ENCODE data around the gene WWOX. TPM values are rescaled to one million over a fixed set of nuclear protein-coding genes. Genes with fewer than 3 reads are reported as not detected.
"Not testable (repeated sequence)": the region's sequence is repeated elsewhere in the genome, so short reads cannot be mapped to it uniquely, and the experiment has no call there.

WWOX gene
- total RNA-seq, result 10 to 100 TPM; 26.7 to 61.5 TPM
- 1 to 10 TPM; 5.4 to 10.0 TPM for polyA plus RNA-seq
- long read RNA-seq, donor 1, partial matches to known transcripts, result 41 of 42 reads
- long read RNA-seq, donor 1, other reads (novel, unspliced or antisense), result 0 of 42 reads
- long read RNA-seq, donor 2, partial matches to known transcripts, result 11 of 12 reads
- long read RNA-seq, donor 2, other reads (novel, unspliced or antisense), result 0 of 12 reads
- long read RNA-seq, donor 3, partial matches to known transcripts, result 12 of 16 reads
- long read RNA-seq, donor 3, other reads (novel, unspliced or antisense), result 0 of 16 reads
- long read RNA-seq, donor 4, partial matches to known transcripts, result 17 of 19 reads
- long read RNA-seq, donor 4, other reads (novel, unspliced or antisense), result 0 of 19 reads
- long read RNA-seq, donor 5, partial matches to known transcripts, result 0 of 1 reads
- long read RNA-seq, donor 5, other reads (novel, unspliced or antisense), result 0 of 1 reads

DNA sequence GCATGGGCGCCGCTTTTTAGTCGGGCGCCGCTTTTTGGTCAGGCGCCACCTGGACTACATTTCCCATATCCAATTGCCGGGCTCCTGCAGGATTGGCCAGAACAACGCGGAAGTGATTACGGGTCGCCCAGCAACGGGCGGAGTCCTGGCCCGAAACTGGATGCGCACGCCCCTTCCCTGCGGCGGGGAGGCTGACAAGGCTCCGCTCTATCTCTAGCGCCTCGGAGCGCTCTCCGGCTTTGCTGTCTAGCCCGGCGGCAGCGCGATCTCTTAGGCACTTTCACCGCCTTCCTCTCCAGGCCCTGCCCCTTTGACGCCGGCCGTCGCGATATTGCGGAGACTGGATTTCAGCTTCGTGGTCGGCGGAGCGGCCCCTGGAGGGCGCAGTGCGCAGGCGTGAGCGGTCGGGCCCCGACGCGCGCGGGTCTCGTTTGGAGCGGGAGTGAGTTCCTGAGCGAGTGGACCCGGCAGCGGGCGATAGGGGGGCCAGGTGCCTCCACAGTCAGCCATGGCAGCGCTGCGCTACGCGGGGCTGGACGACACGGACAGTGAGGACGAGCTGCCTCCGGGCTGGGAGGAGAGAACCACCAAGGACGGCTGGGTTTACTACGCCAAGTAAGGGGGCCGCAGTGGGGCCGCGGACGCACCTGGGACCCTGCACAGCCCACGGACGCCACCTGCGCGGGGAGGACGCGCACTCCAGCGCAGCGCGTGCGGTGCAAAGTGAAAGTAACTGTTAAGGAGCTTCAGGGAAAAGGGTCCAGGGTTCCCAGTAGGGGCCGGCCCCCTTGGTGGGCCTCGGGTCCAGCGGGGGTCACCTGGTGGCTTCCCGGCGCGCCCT is at the start of gene WWOX:
TSS of gene WWOX (plus strand) at position 384 of the 841 bp plus-strand sequence.
- H3K4me1 ChIP-seq (ENCODE audit: control insufficient read depth in 5 of 5, insufficient read depth in 5 of 5, low read length in 5 of 5), result peaks cover 3 to 14% (median 6%) of the 10 kb centered on the region in 5 donors
- 0 to 1% methylated on average over 81 to 84 of the region's 84 CpGs for WGBS, 2 donors
- peak; percentile 99 to 100 (median 99) for DNase-seq
- ATAC-seq (ENCODE audit: insufficient read depth, low FRiP score), result peak; percentile 97
- peaks cover 0 to 2% (median under 1%) of the 10 kb centered on the region in 4 donors for H3K36me3 ChIP-seq (ENCODE audit: control insufficient read depth in 4 of 4, insufficient read depth in 4 of 4, low read length in 4 of 4)
- H3K27ac ChIP-seq (ENCODE audit: low read depth in 1 of 2, low read length in 1 of 2), result peak within 1 kb of the TSS; percentile 74 to 95
- TF ChIP-seq, protein P1, sequence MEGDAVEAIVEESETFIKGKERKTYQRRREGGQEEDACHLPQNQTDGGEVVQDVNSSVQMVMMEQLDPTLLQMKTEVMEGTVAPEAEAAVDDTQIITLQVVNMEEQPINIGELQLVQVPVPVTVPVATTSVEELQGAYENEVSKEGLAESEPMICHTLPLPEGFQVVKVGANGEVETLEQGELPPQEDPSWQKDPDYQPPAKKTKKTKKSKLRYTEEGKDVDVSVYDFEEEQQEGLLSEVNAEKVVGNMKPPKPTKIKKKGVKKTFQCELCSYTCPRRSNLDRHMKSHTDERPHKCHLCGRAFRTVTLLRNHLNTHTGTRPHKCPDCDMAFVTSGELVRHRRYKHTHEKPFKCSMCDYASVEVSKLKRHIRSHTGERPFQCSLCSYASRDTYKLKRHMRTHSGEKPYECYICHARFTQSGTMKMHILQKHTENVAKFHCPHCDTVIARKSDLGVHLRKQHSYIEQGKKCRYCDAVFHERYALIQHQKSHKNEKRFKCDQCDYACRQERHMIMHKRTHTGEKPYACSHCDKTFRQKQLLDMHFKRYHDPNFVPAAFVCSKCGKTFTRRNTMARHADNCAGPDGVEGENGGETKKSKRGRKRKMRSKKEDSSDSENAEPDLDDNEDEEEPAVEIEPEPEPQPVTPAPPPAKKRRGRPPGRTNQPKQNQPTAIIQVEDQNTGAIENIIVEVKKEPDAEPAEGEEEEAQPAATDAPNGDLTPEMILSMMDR (IDR thresholded peaks at IDR 0.05; ENCODE audit: control extremely low read depth, extremely low read depth), result peak; percentile 31
- H3K9ac ChIP-seq (ENCODE audit: insufficient read depth in 1 of 2, low read length in 2 of 2), result peak within 1 kb of the TSS; percentile 71 to 95
- peak within 1 kb of the TSS; percentile 80 for H3K4me3 ChIP-seq
- H3K9me3 ChIP-seq (ENCODE audit: control insufficient read depth in 4 of 4, insufficient read depth in 3 of 4, low read length in 3 of 4), result no peaks in the 10 kb centered on the region
- no peaks in the 10 kb centered on the region for H3K27me3 ChIP-seq (ENCODE audit: control insufficient read depth in 3 of 3, insufficient read depth in 3 of 3, low read length in 2 of 3)

DNA sequence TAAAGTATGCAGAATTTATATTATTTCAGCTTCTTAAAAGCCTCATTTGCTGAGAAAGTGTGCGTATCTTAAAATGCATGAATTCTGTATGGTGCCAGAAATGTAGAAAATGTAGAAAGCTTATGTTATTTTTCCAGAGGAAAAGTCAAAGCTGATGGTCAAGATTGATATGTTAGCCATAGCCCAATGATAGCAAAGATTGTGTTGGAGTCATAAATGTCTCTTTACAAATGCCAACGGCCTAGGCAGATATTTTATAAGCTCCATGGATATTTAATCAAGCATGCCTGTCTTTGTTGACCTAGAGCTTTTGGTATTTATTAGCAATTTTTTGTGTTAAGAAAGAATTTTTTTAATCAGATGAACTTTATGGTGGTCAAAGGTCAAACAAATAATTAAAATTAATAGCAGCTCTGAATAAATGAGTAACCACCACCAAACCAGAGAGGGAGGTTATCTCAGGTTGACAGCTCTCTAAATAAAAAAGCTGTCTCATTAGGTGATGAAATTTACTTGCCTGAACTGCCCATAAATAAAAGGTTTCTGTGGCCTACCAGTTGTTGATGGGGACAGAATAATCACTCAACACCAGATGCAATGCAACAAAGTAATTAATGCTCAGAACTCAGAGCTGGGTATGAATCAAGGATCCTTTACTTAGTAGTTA is 48.6 kb upstream of the WWOX start:
- H3K4me3 ChIP-seq, result no peak overlapping the region
- peaks cover 0 to 1% (median 0%) of the 10 kb centered on the region in 4 donors for H3K9me3 ChIP-seq (ENCODE audit: control insufficient read depth in 4 of 4, insufficient read depth in 3 of 4, low read length in 3 of 4)
- peaks cover 0 to 5% (median 3%) of the 10 kb centered on the region in 3 donors for H3K27me3 ChIP-seq (ENCODE audit: control insufficient read depth in 3 of 3, insufficient read depth in 3 of 3, low read length in 2 of 3)
- ATAC-seq (ENCODE audit: insufficient read depth, low FRiP score), result no peak
- WGBS, 2 donors, result 53 to 80% methylated on average over 2 of the region's 2 CpGs
- H3K9ac ChIP-seq (ENCODE audit: insufficient read depth in 1 of 2, low read length in 2 of 2), result no peak overlapping the region
- H3K36me3 ChIP-seq (ENCODE audit: control insufficient read depth in 4 of 4, insufficient read depth in 4 of 4, low read length in 4 of 4), result no peaks in the 10 kb centered on the region
- no peak overlapping the region for H3K27ac ChIP-seq (ENCODE audit: low read depth in 1 of 2, low read length in 1 of 2)
- TF ChIP-seq, protein P1 (IDR thresholded peaks at IDR 0.05; ENCODE audit: control extremely low read depth, extremely low read depth), result no peak
- DNase-seq, result no peak
- peaks cover 0 to 2% (median 0%) of the 10 kb centered on the region in 5 donors for H3K4me1 ChIP-seq (ENCODE audit: control insufficient read depth in 5 of 5, insufficient read depth in 5 of 5, low read length in 5 of 5)

DNA sequence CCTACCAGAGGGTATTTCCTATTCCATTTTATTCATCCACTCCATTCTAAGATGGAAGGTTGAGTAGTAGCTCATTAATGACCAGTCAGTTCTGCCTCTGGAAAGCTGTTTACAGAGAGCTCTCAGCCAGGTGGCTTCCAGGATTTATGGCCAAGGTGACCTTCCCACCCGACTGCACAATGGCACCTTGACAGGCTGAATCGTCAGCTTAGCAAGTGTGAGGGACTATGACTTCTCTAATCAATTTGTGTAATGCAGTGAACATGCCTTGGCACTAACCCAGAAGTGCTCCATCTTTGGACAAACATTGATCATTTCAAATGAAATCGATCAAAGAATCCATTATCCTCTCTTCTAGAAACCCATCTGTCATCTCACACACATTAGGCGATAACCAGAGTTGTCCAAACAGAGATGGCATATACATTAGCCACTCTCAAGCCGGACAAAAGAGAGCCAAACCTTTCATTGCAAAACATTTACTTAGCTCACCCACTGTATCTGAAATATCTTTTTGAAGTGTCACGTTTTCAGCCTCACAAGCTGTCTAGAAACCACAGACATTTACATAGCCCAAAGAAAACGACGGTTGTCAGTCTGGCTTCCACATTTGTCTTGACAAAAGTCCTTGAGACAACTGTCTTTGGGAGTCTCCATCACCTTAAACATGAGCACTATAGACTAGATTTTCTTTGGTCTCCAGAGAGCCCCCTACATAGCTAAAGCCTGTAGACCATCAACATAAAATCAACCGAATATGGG is 41.5 kb upstream of the WWOX start:
- DNase-seq, result no peak
- Histone ChIP-seq H3K4me1 (ENCODE audit: control insufficient read depth in 5 of 5, insufficient read depth in 5 of 5, low read length in 5 of 5) (no peaks in the 10 kb centered on the region), H3K9ac (ENCODE audit: insufficient read depth in 1 of 2, low read length in 2 of 2) (no peak overlapping the region), H3K27ac (ENCODE audit: low read depth in 1 of 2, low read length in 1 of 2) (no peak overlapping the region), H3K27me3 (ENCODE audit: control insufficient read depth in 3 of 3, insufficient read depth in 3 of 3, low read length in 2 of 3) (peaks cover 0 to 3% (median 0%) of the 10 kb centered on the region in 3 donors), H3K9me3 (ENCODE audit: control insufficient read depth in 4 of 4, insufficient read depth in 3 of 4, low read length in 3 of 4) (peaks cover 0 to 3% (median 0%) of the 10 kb centered on the region in 4 donors), H3K4me3 (no peak overlapping the region), H3K36me3 (ENCODE audit: control insufficient read depth in 4 of 4, insufficient read depth in 4 of 4, low read length in 4 of 4) (no peaks in the 10 kb centered on the region)
- 56 to 73% methylated on average over 9 of the region's 9 CpGs for WGBS, 2 donors
- TF ChIP-seq, protein P1 (IDR thresholded peaks at IDR 0.05; ENCODE audit: control extremely low read depth, extremely low read depth), result no peak
- ATAC-seq (ENCODE audit: insufficient read depth, low FRiP score), result no peak

DNA sequence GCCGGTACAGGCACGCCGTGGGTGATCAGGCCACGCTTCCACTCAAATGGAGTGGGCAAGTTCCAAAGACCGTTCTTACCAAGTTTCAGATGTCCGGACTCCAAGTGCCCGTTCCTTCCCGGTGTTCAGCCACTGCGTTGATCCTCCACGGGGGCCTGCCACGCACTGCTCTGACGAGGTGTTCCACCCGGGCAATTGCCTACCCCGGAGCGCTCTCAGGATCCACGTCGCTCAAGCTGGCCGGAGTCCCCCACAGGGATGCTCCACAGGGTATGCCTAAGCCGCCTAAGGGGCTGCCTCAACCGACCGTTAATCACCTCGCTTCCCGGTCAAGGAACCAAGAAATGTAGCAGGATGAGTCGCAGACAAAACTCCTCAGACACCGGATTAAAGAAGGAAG is 39.6 kb upstream of the WWOX start:
- not testable (repeated sequence) for H3K4me3 ChIP-seq, DNase-seq
- 77 to 88% methylated on average over 22 to 25 of the region's 25 CpGs for WGBS, 2 donors

More for the DNA sequence above, 39.6 kb upstream of the WWOX start:
- H3K9me3 ChIP-seq (ENCODE audit: control insufficient read depth in 4 of 4, insufficient read depth in 3 of 4, low read length in 3 of 4); H3K4me1 ChIP-seq (ENCODE audit: control insufficient read depth in 5 of 5, insufficient read depth in 5 of 5, low read length in 5 of 5); H3K27ac ChIP-seq (ENCODE audit: low read depth in 1 of 2, low read length in 1 of 2); H3K36me3 ChIP-seq (ENCODE audit: control insufficient read depth in 4 of 4, insufficient read depth in 4 of 4, low read length in 4 of 4); H3K27me3 ChIP-seq (ENCODE audit: control insufficient read depth in 3 of 3, insufficient read depth in 3 of 3, low read length in 2 of 3); H3K9ac ChIP-seq (ENCODE audit: insufficient read depth in 1 of 2, low read length in 2 of 2); ATAC-seq (ENCODE audit: insufficient read depth, low FRiP score): not testable (repeated sequence)
